ENCODE results near the gene SV2A.

Gene SV2A

GRCh38 chr1:149931212-149931790 is 13.7 kb upstream of the SV2A start:
- no peak overlapping the region for H3K4me3 ChIP-seq (ENCODE audit: low read length)
- no peak for DNase-seq (ENCODE audit: low read depth, low spot score)

- DNase-seq (ENCODE audit: low read depth, low spot score): no peak
- no peak overlapping the region for H3K4me3 ChIP-seq (ENCODE audit: low read length)
These were observed 12.2 kb upstream of the SV2A start for GRCh38 chr1:149929856-149930255.

DNA sequence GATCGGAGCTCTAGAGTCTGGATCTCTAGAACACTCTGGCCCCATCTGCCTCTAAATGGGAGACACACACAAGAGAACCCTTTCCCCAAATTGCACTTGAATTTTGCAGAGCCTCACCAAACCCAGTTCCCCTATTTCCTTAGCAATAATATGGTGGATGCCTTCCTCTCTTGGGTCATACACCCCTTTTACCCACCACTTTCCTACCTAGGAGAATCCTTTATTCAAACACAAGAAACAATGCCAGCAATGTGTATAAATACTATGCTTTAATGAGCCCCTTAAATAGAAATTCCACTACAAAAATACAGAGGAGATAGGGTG is 10.7 kb upstream of the SV2A start:
- peak overlapping the region; percentile 95 for H3K4me3 ChIP-seq (ENCODE audit: low read length)
- DNase-seq (ENCODE audit: low read depth, low spot score): no peak

DNA sequence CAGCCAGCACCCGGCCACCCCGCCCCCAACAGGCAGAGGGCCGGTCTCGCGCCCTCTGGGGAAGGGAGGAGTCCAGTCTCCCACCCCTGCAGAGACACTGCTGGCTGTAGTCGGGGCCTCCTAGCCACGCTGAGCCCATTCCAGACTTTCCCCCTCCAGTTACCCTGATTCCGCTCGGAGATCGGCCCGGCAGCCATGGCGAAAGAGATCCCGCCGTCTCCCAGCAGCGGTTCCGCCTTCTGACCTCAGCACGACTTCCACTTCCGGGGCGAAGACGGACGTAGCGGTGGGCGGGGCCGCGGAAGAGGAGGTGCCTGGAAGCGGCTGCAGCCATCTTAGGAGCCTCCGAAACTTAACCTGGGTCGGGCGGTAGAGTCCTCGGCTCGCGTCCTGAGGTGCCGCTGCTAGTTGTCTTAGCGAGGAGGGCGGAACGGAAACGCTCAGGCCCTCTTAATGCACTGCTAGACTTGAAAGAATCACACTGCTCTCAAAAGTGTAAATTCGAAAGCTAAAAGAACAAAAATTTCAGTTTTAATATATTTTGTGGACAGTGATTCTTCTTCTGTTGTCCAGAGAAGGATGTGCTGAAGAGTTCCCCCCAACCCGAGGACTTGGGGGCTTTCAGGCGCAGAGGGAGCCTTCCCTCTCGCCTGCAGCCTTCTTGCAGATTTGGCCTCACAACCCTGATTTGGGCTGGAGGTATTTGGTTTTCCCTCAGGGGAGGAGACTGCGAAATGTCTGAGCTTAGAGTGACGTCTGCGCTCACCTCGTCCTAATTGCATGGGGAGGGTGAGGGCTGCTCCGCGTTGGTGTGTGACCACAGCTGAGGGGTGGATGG is 10.1 kb upstream of the SV2A start, which contains the start of gene SF3B4:
Gene SF3B4, minus strand, starts transcription at position 241 of the 838 bp plus-strand sequence. Its CDS starts 44 bp downstream, at position 197.
- peak; percentile 89 for DNase-seq (ENCODE audit: low read depth, low spot score)
- peak within 1 kb of the TSS; percentile 95 for H3K4me3 ChIP-seq (ENCODE audit: low read length)

GRCh38 chr1:149927056-149927562 is 9.5 kb upstream of the SV2A start:
- H3K4me3 ChIP-seq (ENCODE audit: low read length): peak overlapping the region; percentile 95
- DNase-seq (ENCODE audit: low read depth, low spot score): no peak

GRCh38 chr1:149926296-149926695 is 8.7 kb upstream of the SV2A start:
- no peak for DNase-seq (ENCODE audit: low read depth, low spot score)
- peak overlapping the region; percentile 95 for H3K4me3 ChIP-seq (ENCODE audit: low read length)

GRCh38 chr1:149925751-149926150 is 8.1 kb upstream of the SV2A start:
- H3K4me3 ChIP-seq (ENCODE audit: low read length): 0 out of 2 replicates have a peak overlapping the region, but pooled peaks have one; percentile 95
- no peak for DNase-seq (ENCODE audit: low read depth, low spot score)

- H3K4me3 ChIP-seq (ENCODE audit: low read length): no peak overlapping the region
- DNase-seq (ENCODE audit: low read depth, low spot score): no peak
These were observed 7.7 kb upstream of the SV2A start for GRCh38 chr1:149925345-149925744.

DNA sequence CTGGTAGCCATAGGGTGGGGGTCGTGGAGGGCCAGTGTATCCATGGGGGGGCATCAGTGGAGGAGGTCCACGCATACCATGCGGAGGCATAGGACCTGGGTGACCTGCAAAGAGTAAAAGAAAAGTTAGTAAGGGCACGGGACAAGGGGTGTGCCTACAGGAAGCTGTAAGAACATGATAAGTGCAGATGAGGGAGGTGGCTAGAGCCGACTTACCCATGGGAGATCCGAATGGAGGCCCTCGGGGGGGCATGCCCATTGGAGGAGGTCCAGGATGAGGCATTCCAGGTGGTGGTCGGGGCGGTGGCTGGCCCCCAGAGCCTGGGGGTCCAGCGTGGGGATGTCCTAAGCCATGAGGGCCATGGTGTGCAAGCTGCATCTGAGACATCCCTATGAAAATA is 6.0 kb upstream of the SV2A start:
- no peak for DNase-seq (ENCODE audit: low read depth, low spot score)
- H3K4me3 ChIP-seq (ENCODE audit: low read length): no peak overlapping the region

DNA sequence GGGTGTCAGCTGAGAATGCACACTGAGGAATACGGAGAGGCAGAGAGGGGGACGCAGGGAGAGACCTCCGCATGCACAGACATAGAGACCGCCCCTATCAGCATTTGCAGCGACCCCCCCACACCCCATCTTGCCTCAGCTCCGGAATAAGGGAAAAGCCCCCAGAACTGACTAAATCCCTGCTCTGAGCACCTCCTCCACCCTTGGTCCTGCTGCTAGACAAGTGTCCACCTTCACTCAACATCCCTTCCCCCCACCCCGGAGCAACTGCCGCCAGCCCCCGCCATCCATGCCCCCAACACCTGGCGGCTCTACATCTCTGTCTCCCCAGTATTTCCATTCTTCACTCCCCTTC is 769 bp downstream of the SV2A start:
- peak overlapping the region; percentile 86 for H3K4me3 ChIP-seq (ENCODE audit: low read length)
- no peak for DNase-seq (ENCODE audit: low read depth, low spot score)

GRCh38 chr1:149916193-149916897 is 1.3 kb downstream of the SV2A start:
- DNase-seq (ENCODE audit: low read depth, low spot score): no peak
- H3K4me3 ChIP-seq (ENCODE audit: low read length): peak overlapping the region; percentile 86

DNA sequence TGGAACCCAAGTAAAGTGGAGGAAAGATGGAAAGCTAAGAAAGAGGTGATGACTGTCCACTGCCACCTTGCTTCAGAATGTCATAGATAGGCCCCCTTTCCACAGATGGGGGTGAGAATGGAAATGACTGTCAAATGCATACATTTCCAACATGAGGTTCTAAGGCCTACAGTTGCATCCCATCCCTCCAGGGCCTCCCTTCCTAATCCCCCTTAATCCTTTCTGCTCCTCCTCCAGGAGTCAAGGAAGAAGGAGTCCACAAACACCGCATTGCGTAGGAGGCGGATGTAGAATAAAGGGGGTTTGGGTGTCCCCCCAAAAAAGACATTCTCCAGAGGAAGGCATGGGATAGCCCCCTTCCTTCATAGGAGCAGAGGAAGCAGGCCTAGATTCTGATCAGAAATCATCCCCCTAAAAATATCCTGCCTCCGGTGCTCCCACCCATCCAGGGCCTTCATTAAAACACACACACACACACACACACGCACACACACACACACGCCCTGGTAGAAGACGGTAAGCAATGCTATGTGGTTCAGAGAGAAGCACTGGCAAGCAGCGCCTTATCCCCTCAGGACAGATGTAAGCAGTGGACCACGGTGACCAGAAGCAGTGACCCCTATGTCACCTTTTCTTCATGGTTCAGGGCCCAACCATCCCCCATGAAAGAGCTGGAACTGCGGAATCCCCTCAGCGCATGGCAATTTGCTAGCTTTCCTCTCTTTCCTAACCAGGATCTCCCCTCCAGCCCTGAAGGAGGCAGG is 2.0 kb downstream of the SV2A start:
- no peak overlapping the region for H3K4me3 ChIP-seq (ENCODE audit: low read length)
- DNase-seq (ENCODE audit: low read depth, low spot score): no peak

DNA sequence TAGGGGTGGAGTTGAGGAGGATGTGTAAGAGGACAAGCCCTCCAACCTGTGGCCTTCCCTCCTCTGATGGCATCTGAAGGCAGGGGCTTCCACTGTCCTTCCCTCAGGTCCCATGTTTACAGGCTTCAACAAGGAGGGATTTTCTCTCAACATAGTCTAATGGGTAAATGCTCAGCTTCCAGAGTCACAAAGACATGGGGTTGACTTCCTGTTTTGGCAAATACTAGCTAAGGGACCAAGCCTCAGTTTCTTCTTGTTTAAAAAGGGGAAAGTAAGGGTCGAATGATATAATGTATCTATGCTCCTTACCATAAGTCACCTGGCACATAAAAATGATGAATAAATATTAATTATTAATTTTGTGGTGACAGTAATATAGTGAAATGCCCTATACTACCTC is 3.1 kb downstream of the SV2A start:
- no peak overlapping the region for H3K4me3 ChIP-seq (ENCODE audit: low read length)
- DNase-seq (ENCODE audit: low read depth, low spot score): no peak

GRCh38 chr1:149906570-149907075 is 11.0 kb downstream of the SV2A start:
- no peak for DNase-seq (ENCODE audit: low read depth, low spot score)
- no peak overlapping the region for H3K4me3 ChIP-seq (ENCODE audit: low read length)

- no peak for DNase-seq (ENCODE audit: low read depth, low spot score)
These were observed 13.7 kb downstream of the SV2A start for GRCh38 chr1:149903836-149904491.

GRCh38 chr1:149899460-149900284 is 18.0 kb downstream of the SV2A start, which contains the start of gene BOLA1:
BOLA1 (plus strand) TSS chr1:149899568; CDS start chr1:149900060, 492 bp downstream.
- H3K4me3 ChIP-seq (ENCODE audit: low read length): peak within 1 kb of the TSS; percentile 84
- DNase-seq (ENCODE audit: low read depth, low spot score): peak; percentile 82

More at GRCh38 chr1:149903836-149904491, 13.7 kb downstream of the SV2A start:
- H3K4me3 ChIP-seq (ENCODE audit: low read length): no peak overlapping the region

- DNase-seq (ENCODE audit: low read depth, low spot score): no peak
- no peak overlapping the region for H3K4me3 ChIP-seq (ENCODE audit: low read length)
These were observed 21.1 kb downstream of the SV2A start for GRCh38 chr1:149896575-149896974.

DNA sequence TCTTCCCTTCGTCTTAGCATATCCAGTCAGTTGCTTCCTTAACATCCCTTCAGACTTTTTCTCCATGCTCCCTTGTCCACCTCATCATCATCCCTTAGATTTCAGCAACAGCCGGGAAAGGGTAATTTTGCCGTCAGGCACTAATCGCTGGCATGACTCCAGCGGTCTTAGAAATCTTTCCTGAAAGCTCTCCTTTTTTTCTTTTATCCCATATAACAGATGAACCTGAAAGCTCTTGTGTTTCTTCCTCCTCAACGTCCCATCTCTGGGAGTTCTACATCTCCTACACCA is 28.7 kb downstream of the SV2A start:
- peak overlapping the region; percentile 66 for H3K4me3 ChIP-seq (ENCODE audit: low read length)
- DNase-seq (ENCODE audit: low read depth, low spot score): no peak
